Tibial nerve (tissue), 4 donors: Measurements from ENCODE around the gene GM2A. TPM values are rescaled to one million over a fixed set of nuclear protein-coding genes. Genes with fewer than 3 reads are reported as not detected.

Experiments used
- DNase-seq, 2 donors: peaks; one replicate each; pipeline ENCODE4 v3.0.0-alpha.2; 2019; ENCODE audit warnings: low spot score in 2 of 2
- H3K27ac ChIP-seq, 4 donors: fragments of 200-600 bp; sonication (generic) in 3 of 4; one replicate each; pipeline ENCODE4 v1.5.1; 2017 to 2019; ENCODE audit warnings: mild to moderate bottlenecking in 1 of 4
- H3K27me3 ChIP-seq, 2 donors: fragments of 200-600 bp; sonication (generic) in 1 of 2; one replicate each; pipeline versions ENCODE4 v1.5.1 to v1.6.0; 2017 to 2019
- H3K36me3 ChIP-seq, 3 donors: fragments of 200-600 bp; sonication (generic); one replicate each; pipeline ENCODE4 v1.5.1; 2018 to 2019
- H3K4me1 ChIP-seq, 4 donors: fragments of 200-600 bp; sonication (generic) in 3 of 4; one replicate each; pipeline ENCODE4 v1.5.1; 2017 to 2019
- H3K4me3 ChIP-seq, 4 donors: fragments of 200-600 bp; sonication (generic) in 3 of 4; one replicate each; pipeline ENCODE4 v1.5.1; 2017 to 2019; ENCODE audit warnings: mild to moderate bottlenecking in 1 of 4, moderate library complexity in 1 of 4
- H3K9me3 ChIP-seq, 4 donors: fragments of 200-600 bp; sonication (generic) in 3 of 4; one replicate each; pipeline ENCODE4 v1.5.1; 2017 to 2019
- EP300 ChIP-seq, 2 donors: sonication (generic); formaldehyde crosslinking; IDR thresholded peaks; one replicate each; pipeline ENCODE4 v1.6.1; 2017; ENCODE audit warnings: antibody characterized with exemption in 2 of 2, mild to moderate bottlenecking in 1 of 2
- POLR2A ChIP-seq, 2 donors: fragments of 450-650 bp; IDR thresholded peaks; one replicate each; pipeline ENCODE4 v1.6.1; 2017; ENCODE audit warnings: antibody characterized with exemption in 2 of 2, mild to moderate bottlenecking in 2 of 2, moderate library complexity in 2 of 2
- WGBS, 2 donors: methylation state at CpG; one replicate each; pipeline ENCODE4 v1.1.5; 2018; 5-methylcytosine and 5-hydroxymethylcytosine counted together
- total RNA-seq, 4 donors: library from RNA; depleted of rRNA; stranded (reverse); fragments of >200 nt; gene quantifications; one replicate each; pipeline ENCODE4 v1.1.0, GENCODE V29; 2016
- TF ChIP-seq, protein P1 (sequence below), 5 experiments: fragments of 200-600 bp in 3 of 5; fragments of 450-650 bp in 2 of 5; sonication (generic) in 3 of 5; IDR thresholded peaks; one replicate each; pipeline ENCODE4 v1.5.1; 2016 to 2019; ENCODE audit warnings: antibody characterized with exemption in 5 of 5, mild to moderate bottlenecking in 3 of 5, moderate library complexity in 2 of 5

GM2A gene
- total RNA-seq, 4 donors from 2014 or later, result 30.3 to 37.5 (median 33.7) TPM

DNA sequence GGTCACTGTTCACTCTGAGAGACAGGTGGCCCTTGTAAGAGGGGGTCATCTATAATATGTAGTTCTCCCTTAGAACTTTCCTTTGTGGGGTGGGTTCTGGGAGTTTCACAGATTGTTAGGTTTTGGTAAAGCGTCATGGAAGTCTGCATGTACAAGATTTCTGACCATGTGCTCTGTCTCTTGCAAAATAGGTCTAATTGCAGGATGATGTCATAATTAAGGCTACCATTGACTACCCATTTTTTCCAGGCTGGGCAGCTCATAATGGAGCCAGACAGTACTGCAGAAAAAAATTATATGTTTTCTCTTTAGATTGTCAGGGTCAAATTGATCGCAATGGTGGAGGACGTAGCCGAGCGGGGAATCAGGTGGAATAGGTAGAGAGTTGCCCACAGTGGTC lies 3.7 kb upstream of the GM2A start:
- H3K4me1 ChIP-seq, result peaks cover 0 to 28% (median 6%) of the 10 kb centered on the region in 4 donors
- no peak for DNase-seq
- WGBS, 2 donors, result 75 to 88% methylated on average over 5 of the region's 5 CpGs
- no peaks in the 10 kb centered on the region for H3K9me3 ChIP-seq
- no peaks in the 10 kb centered on the region for H3K36me3 ChIP-seq
- H3K4me3 ChIP-seq, result no peak overlapping the region
- H3K27me3 ChIP-seq, result no peaks in the 10 kb centered on the region
- no peak overlapping the region for H3K27ac ChIP-seq
- TF ChIP-seq EP300 (IDR thresholded peaks at IDR 0.05) (no peak), POLR2A (IDR thresholded peaks at IDR 0.05) (no peak)
- TF ChIP-seq, protein P1, sequence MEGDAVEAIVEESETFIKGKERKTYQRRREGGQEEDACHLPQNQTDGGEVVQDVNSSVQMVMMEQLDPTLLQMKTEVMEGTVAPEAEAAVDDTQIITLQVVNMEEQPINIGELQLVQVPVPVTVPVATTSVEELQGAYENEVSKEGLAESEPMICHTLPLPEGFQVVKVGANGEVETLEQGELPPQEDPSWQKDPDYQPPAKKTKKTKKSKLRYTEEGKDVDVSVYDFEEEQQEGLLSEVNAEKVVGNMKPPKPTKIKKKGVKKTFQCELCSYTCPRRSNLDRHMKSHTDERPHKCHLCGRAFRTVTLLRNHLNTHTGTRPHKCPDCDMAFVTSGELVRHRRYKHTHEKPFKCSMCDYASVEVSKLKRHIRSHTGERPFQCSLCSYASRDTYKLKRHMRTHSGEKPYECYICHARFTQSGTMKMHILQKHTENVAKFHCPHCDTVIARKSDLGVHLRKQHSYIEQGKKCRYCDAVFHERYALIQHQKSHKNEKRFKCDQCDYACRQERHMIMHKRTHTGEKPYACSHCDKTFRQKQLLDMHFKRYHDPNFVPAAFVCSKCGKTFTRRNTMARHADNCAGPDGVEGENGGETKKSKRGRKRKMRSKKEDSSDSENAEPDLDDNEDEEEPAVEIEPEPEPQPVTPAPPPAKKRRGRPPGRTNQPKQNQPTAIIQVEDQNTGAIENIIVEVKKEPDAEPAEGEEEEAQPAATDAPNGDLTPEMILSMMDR (IDR thresholded peaks at IDR 0.05), result no peak

DNA sequence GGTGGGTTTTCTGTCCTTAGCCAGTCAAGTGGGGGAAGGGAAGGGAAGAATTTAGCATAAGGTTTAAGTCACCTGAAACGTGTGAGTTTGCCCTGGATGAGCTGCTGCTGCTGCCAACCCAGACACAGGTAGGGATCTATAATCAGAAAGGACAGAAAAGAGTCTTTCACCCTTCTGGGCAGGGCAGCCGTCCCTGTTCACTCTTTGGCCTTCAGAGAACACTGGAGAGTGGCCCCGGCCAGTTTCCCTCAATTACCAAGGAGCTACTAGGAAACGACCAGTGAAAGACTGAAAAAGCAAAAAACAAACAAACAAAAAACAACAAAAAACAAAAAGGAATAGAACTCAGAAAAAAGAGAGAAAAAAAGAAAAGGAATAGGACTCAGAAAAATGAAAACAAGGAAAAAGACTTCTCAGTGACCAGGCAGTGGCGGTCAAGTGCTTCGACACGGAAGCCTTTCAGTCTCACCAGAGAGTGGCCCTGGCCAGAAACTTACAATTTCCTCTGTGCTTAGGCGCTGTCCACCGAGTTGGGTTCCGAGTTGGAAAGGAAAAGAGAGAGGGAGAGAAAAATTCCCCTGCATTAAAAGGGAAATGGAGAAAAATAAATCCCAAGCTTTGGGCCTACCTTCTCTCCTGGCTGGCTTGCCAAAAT lies 2.5 kb upstream of the GM2A start:
- Histone ChIP-seq H3K9me3 (no peaks in the 10 kb centered on the region), H3K27me3 (no peaks in the 10 kb centered on the region), H3K4me3 (no peak overlapping the region), H3K4me1 (peaks cover 0 to 39% (median 13%) of the 10 kb centered on the region in 4 donors), H3K27ac (peak overlapping the region in 1 of 4 donors; percentile 13), H3K36me3 (no peaks in the 10 kb centered on the region)
- 77% methylated on average over 10 of the region's 10 CpGs for WGBS, 2 donors
- DNase-seq, result no peak
- TF ChIP-seq EP300 (IDR thresholded peaks at IDR 0.05) (no peak), POLR2A (IDR thresholded peaks at IDR 0.05) (no peak)
- TF ChIP-seq, protein P1 (IDR thresholded peaks at IDR 0.05), result no peak

DNA sequence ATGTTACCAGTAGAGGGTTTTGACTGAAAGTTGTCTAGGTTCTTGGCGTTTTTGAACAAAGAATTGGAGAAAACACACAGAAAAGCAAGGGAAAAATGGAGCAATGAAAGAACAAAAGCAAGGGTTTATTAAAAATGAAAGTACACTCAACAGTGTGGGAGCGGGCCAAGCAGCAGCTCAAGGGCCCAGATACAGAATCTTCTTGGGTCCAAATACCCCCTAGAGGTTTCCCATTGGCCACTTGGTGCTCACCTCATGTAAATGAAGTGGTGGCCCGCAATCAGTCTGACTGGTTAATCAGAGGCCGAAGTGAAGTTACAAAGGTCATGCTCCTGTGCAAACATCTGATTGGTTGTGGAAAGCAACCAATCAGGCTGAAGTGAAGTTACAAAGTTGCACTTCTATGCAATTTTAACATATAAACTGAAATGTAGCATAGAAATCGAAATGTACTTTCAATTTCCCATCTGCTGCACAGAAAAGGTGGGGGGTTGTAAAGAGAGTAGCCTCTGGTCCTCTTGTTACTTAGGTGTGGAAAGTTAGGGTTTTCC lies 1.9 kb upstream of the GM2A start:
- no peaks in the 10 kb centered on the region for H3K27me3 ChIP-seq
- H3K4me3 ChIP-seq, result no peak overlapping the region
- WGBS, 2 donors, result 79 to 85% methylated on average over 5 of the region's 5 CpGs
- H3K27ac ChIP-seq, result peak overlapping the region in 1 of 4 donors; percentile 13
- H3K9me3 ChIP-seq, result no peaks in the 10 kb centered on the region
- no peak for DNase-seq
- H3K4me1 ChIP-seq, result peaks cover 0 to 45% (median 13%) of the 10 kb centered on the region in 4 donors
- no peak for TF ChIP-seq POLR2A (IDR thresholded peaks at IDR 0.05)
- no peak for TF ChIP-seq EP300 (IDR thresholded peaks at IDR 0.05)
- TF ChIP-seq, protein P1 (IDR thresholded peaks at IDR 0.05), result no peak
- no peaks in the 10 kb centered on the region for H3K36me3 ChIP-seq

DNA sequence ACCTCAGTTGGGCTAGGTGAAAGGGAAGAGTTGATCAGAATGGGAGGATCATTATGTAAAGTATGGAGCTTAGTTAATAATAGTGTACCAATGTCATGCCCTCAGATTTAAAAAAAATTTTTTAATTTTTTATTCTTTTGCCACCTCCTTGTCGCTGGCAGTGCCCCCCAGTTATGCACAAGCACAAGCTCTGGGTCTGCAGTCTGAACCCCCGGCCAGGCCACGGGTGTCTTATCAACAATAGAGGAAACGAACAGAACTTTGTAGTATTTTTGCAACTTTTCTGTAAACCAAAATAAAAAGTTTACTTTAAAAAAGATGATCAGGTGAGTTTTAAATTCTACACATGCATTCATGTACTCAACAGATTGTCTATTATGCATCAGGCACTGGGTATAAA lies 1.4 kb upstream of the GM2A start:
- Histone ChIP-seq H3K36me3 (no peaks in the 10 kb centered on the region), H3K27ac (peak overlapping the region in 3 of 4 donors; percentile 75 to 78 (median 77)), H3K4me1 (peaks cover 0 to 47% (median 13%) of the 10 kb centered on the region in 4 donors), H3K4me3 (no peak overlapping the region), H3K27me3 (no peaks in the 10 kb centered on the region), H3K9me3 (no peaks in the 10 kb centered on the region)
- TF ChIP-seq POLR2A (IDR thresholded peaks at IDR 0.05) (no peak), EP300 (IDR thresholded peaks at IDR 0.05) (no peak)
- TF ChIP-seq, protein P1 (IDR thresholded peaks at IDR 0.05), result no peak
- 93 to 94% methylated on average over 4 of the region's 4 CpGs for WGBS, 2 donors
- no peak for DNase-seq

DNA sequence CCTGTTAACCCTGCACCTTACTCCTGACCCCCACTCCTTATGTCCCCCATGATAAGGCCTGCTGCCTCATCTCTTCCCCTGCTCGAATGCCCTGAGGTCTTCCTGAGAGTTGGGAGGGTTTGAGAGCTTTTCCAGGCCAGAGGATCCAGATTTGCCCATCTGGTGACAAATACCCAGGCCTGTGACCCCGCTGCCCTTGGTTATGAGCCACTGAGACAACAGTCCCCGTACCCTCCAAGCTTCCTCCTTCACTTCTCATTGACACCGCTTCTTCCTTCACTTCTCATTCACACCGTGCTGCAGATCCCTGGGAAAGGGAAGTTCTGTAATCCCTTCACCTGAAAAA lies 593 bp downstream of the GM2A start:
- H3K27ac ChIP-seq, result peak overlapping the region in 3 of 4 donors; percentile 73 to 88 (median 83)
- H3K36me3 ChIP-seq, result no peaks in the 10 kb centered on the region
- TF ChIP-seq, protein P1 (IDR thresholded peaks at IDR 0.05), result no peak
- TF ChIP-seq EP300 (IDR thresholded peaks at IDR 0.05) (no peak), POLR2A (IDR thresholded peaks at IDR 0.05) (no peak)
- H3K9me3 ChIP-seq, result no peaks in the 10 kb centered on the region
- 30 to 41% methylated on average over 5 of the region's 5 CpGs for WGBS, 2 donors
- peak overlapping the region; percentile 49 to 89 (median 68) for H3K4me3 ChIP-seq
- peaks cover 0 to 51% (median 13%) of the 10 kb centered on the region in 4 donors for H3K4me1 ChIP-seq
- no peaks in the 10 kb centered on the region for H3K27me3 ChIP-seq
- no peak for DNase-seq
